Endothelial cell of umbilical vein (primary cell): ENCODE data around the gene MYL1. TPM values are rescaled to one million over a fixed set of nuclear protein-coding genes. Genes with fewer than 3 reads are reported as not detected.

ENCODE experiments used
- BruUV-seq: library from RNA; stranded (reverse); fragments of 400-500 nt; replicated peaks from 2 replicates; lab custom pipeline; 2021; lab: Mats Ljungman, UMichigan
- CTCF ChIA-PET: fragments of 300-600, 350-600 bp; sonication (Branson Sonifier 250); formaldehyde crosslinking; loops from one replicate; lab custom pipeline; 2021; ENCODE audit warnings: antibody characterized with exemption, inconsistent platforms; lab: Charles Lee
- POLR2A ChIA-PET: fragments of 300-600, 350-600 bp; sonication (Branson Sonifier 250); formaldehyde crosslinking; loops from one replicate; lab custom pipeline; 2021; ENCODE audit warnings: antibody characterized with exemption, inconsistent platforms; lab: Charles Lee
- DNase-seq: peaks from one replicate; pipeline ENCODE4 v3.0.0-alpha.2; 2011; ENCODE audit warnings: low read depth, low spot score
- FAIRE-seq: peaks from 2 replicates; lab custom pipeline; 2011; peaks lifted over from hg19 to GRCh38; lab: Jason Lieb, UNC
- H2AFZ ChIP-seq: 2 replicates; pipeline ENCODE4 v1.6.0; 2012; ENCODE audit warnings: low read depth, low read length, control low read depth, inconsistent platforms
- H3K27ac ChIP-seq: 2 replicates; pipeline ENCODE4 v1.5.1; 2011; ENCODE audit warnings: low read depth, mild to moderate bottlenecking, control low read depth, low read length, moderate library complexity; ENCODE audit not compliant: insufficient read depth
- H3K27me3 ChIP-seq, 2 experiments: 2 replicates each; pipeline versions ENCODE4 v1.6.0 to v1.6.1; 2011; ENCODE audit warnings: low read length in 2 of 2, mixed read lengths in 1 of 2; ENCODE audit not compliant: control insufficient read depth in 2 of 2, insufficient read depth in 2 of 2
- H3K36me3 ChIP-seq, 2 experiments: 2 replicates in 1 of 2; 3 replicates in 1 of 2; pipeline ENCODE4 v1.5.1; 2011; ENCODE audit warnings: low read length in 2 of 2, mild to moderate bottlenecking in 1 of 2, moderate library complexity in 1 of 2; ENCODE audit not compliant: control insufficient read depth in 2 of 2, insufficient read depth in 2 of 2; ENCODE audit errors: extremely low read depth in 1 of 2
- H3K4me1 ChIP-seq: 3 replicates; pipeline ENCODE4 v1.5.1; 2011; ENCODE audit warnings: mild to moderate bottlenecking, low read length; ENCODE audit not compliant: control insufficient read depth, insufficient read depth; ENCODE audit errors: extremely low read depth
- H3K4me2 ChIP-seq: 2 replicates; pipeline ENCODE4 v1.6.1; 2011; ENCODE audit warnings: low read length, control low read depth, mixed read lengths; ENCODE audit not compliant: insufficient read depth
- H3K4me3 ChIP-seq, 3 experiments: fragments of 200-600 bp in 1 of 3; sonication (generic), shearing (Covaris generic) in 1 of 3; replicated peaks in 1 of 3; 2 replicates each; pipeline ENCODE4 v1.5.1; 2011 to 2016; ENCODE audit warnings: control low read depth in 3 of 3, low read length in 3 of 3, mild to moderate bottlenecking in 2 of 3, inconsistent platforms in 1 of 3, low read depth in 1 of 3, moderate library complexity in 1 of 3; ENCODE audit not compliant: insufficient read depth in 1 of 3
- H3K79me2 ChIP-seq: 2 replicates; pipeline ENCODE4 v1.6.0; 2012; ENCODE audit warnings: low read length, inconsistent platforms; ENCODE audit not compliant: control insufficient read depth, insufficient read depth
- H3K9ac ChIP-seq: replicated peaks from 2 replicates; pipeline ENCODE3; 2011; ENCODE audit warnings: low read length, control low read depth; ENCODE audit not compliant: insufficient read depth; ENCODE audit errors: extremely low read depth
- H3K9me1 ChIP-seq: replicated peaks from 3 replicates; pipeline ENCODE4 v1.6.0; 2011; ENCODE audit warnings: mild to moderate bottlenecking, low read length; ENCODE audit not compliant: control insufficient read depth, insufficient read depth; ENCODE audit errors: extremely low read depth
- H3K9me3 ChIP-seq: replicated peaks from 2 replicates; pipeline ENCODE4 v1.5.1; 2012; ENCODE audit warnings: low read length, inconsistent platforms; ENCODE audit not compliant: control insufficient read depth, insufficient read depth
- H4K20me1 ChIP-seq: replicated peaks from 2 replicates; pipeline ENCODE3; 2011; ENCODE audit warnings: mild to moderate bottlenecking, low read length; ENCODE audit not compliant: control insufficient read depth, insufficient read depth; ENCODE audit errors: extremely low read depth
- CTCF ChIP-seq, 2 donors: IDR thresholded peaks; 1 replicate in 1 of 2; 2 replicates in 1 of 2; pipeline ENCODE4 v1.5.1; 2011; ENCODE audit warnings: low read length in 2 of 2, mild to moderate bottlenecking in 2 of 2, moderate library complexity in 2 of 2, control low read depth in 1 of 2, inconsistent platforms in 1 of 2, low read depth in 1 of 2; ENCODE audit not compliant: insufficient read depth in 1 of 2; ENCODE audit errors: extremely low read depth in 1 of 2
- EZH2 ChIP-seq: IDR thresholded peaks from 2 replicates; pipeline ENCODE4 v1.6.1; 2012; ENCODE audit warnings: borderline replicate concordance, low read depth, mild to moderate bottlenecking, moderate library complexity, low read length, inconsistent platforms; ENCODE audit not compliant: severe bottlenecking
- FOS ChIP-seq: IDR thresholded peaks from 2 replicates; pipeline ENCODE4 v1.6.1; 2011; ENCODE audit warnings: mild to moderate bottlenecking, low read length, moderate library complexity, borderline replicate concordance; ENCODE audit not compliant: insufficient read depth
- GATA2 ChIP-seq: IDR thresholded peaks from 2 replicates; pipeline ENCODE4 v1.7.0; 2011; ENCODE audit warnings: low read depth, mild to moderate bottlenecking, moderate library complexity, mixed read lengths, low read length; ENCODE audit not compliant: insufficient read length, insufficient read depth
- JUN ChIP-seq: IDR thresholded peaks from 2 replicates; pipeline ENCODE4 v1.6.1; 2011; ENCODE audit warnings: borderline replicate concordance, low read depth; ENCODE audit not compliant: insufficient read length, insufficient read depth
- MYC ChIP-seq: IDR thresholded peaks from one replicate; pipeline ENCODE4 v1.6.1; 2011; ENCODE audit warnings: mild to moderate bottlenecking, low read depth, low read length
- POLR2A ChIP-seq: IDR thresholded peaks from 2 replicates; pipeline ENCODE4 v1.6.1; 2012; ENCODE audit warnings: low read depth, mild to moderate bottlenecking, control low read depth, low read length
- POLR2AphosphoS5 ChIP-seq: IDR thresholded peaks from 2 replicates; pipeline ENCODE4 v1.6.1; 2012; ENCODE audit warnings: low read depth, mild to moderate bottlenecking, control low read depth, low read length, moderate library complexity; ENCODE audit not compliant: insufficient read depth
- dilution Hi-C: fragments of 300-500 bp; cut with MboI; formaldehyde crosslinking; loops from one replicate; pipeline ENCODE4 v1.15.0; 2019; ENCODE audit warnings: low sequenced_read_pairs; ENCODE audit not compliant: extremely low pct_ligation_motif_present
- intact Hi-C: fragments of 100-400 bp; cut with micrococcal nuclease; formaldehyde crosslinking; loops from one replicate; pipeline ENCODE4 v1.10.0; 2022
- polyA plus RNA-seq, 4 experiments: library from polyadenylated mRNA; depleted of rRNA in 3 of 4; stranded (reverse) in 3 of 4; unstranded in 1 of 4; fragments of >200 nt; gene quantifications; 2 replicates each; pipeline versions ENCODE4 v1.2.1 to v1.2.3, GENCODE V29; 2011 to 2012; ENCODE audit warnings: missing spikeins in 1 of 4
- total RNA-seq: library from RNA; stranded (reverse); gene quantifications from 2 replicates; pipeline ENCODE4 v1.2.3, GENCODE V29; 2021
- TF ChIP-seq, protein P1 (sequence below): IDR thresholded peaks from 2 replicates; pipeline ENCODE4 v1.6.1; 2011; ENCODE audit not compliant: insufficient read depth, insufficient read length

MYL1 gene
- total and polyA plus RNA-seq, 2 donors (not counting 3 experiments of a cell fraction or from before 2014, with no cell fraction given): not detected

DNA sequence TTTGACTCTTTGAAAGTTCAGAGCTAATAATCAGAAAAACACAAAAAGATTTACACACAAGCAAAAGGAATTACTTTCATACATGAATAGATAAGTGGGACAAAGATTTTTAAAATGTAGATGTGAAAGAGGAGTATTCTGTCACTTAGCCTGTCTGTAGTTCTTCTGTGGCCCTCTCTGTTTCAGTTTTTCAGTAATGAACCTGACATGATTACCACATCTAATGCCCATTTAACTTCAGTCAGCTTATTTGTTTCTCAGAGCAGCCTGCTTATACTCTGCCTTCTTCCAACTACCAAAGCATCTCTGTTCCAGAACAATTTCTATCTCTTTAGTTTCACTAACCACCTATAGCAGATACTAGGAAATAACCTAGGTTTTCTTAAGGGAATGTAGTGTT lies 55.3 kb downstream of the MYL1 start:
- DNase-seq (no peak), FAIRE-seq (no peak)
- no peaks in the 10 kb centered on the region for H3K9me1 ChIP-seq
- BruUV-seq: no TSS peak
- no peaks in the 10 kb centered on the region for H3K9me3 ChIP-seq
- H4K20me1 ChIP-seq: no peaks in the 10 kb centered on the region
- dilution Hi-C loops (no loop called here), intact Hi-C loops (no loop called here)
- no peaks in the 10 kb centered on the region for H3K27me3 ChIP-seq
- no peaks in the 10 kb centered on the region for H3K79me2 ChIP-seq
- no peak overlapping the region for H3K9ac ChIP-seq
- ChIA-PET POLR2A (no interaction called here), CTCF (no interaction called here)
- H3K27ac ChIP-seq: no peak overlapping the region
- TF ChIP-seq EZH2 (no peak), JUN (no peak), POLR2A (no peak), CTCF (IDR thresholded peaks at IDR 0.05; ENCODE audit: extremely low read depth in 1 of 2, insufficient read depth in 1 of 2, low read depth in 1 of 2, low read length in 2 of 2) (no peak), POLR2AphosphoS5 (no peak), MYC (no peak), FOS (no peak), GATA2 (no peak)
- TF ChIP-seq, protein P1, sequence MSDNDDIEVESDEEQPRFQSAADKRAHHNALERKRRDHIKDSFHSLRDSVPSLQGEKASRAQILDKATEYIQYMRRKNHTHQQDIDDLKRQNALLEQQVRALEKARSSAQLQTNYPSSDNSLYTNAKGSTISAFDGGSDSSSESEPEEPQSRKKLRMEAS: no peak
- no peak overlapping the region for H3K4me2 ChIP-seq
- H3K36me3 ChIP-seq: no peaks in the 10 kb centered on the region
- H2AFZ ChIP-seq: no peak overlapping the region
- no peak overlapping the region for H3K4me3 ChIP-seq
- no peaks in the 10 kb centered on the region for H3K4me1 ChIP-seq
